ENCODE measurements around the gene INTS6L.
"Not testable (repeated sequence)": the region's sequence is repeated elsewhere in the genome, so short reads cannot be mapped to it uniquely, and the experiment has no call there.

INTS6L gene

GRCh38 chrX:135549519-135549918, 29.1 kb downstream of the INTS6L start:
- Histone ChIP-seq H3K4me3 (no peak overlapping the region), H3K9ac (ENCODE audit: insufficient read length) (no peak overlapping the region), H3K9me3 (ENCODE audit: low read depth, low read length) (no peaks in the 10 kb centered on the region), H3K36me3 (ENCODE audit: insufficient read depth, low read length) (no peaks in the 10 kb centered on the region), H3K27ac (no peak overlapping the region)
- no peak for TF ChIP-seq POLR2AphosphoS5 (IDR thresholded peaks at IDR 0.05; ENCODE audit: borderline replicate concordance, low read depth, low read length)
- TF ChIP-seq EZH2 (IDR thresholded peaks at IDR 0.05): no peak
- TF ChIP-seq FOXP2 (optimal IDR thresholded peaks at IDR 0.05; ENCODE audit: control extremely low read depth, extremely low read length, insufficient read depth): no peak
- DNase-seq (ENCODE audit: low read depth, low spot score): no peak

- no peak for DNase-seq (ENCODE audit: low read depth, low spot score)
- TF ChIP-seq POLR2AphosphoS5 (IDR thresholded peaks at IDR 0.05; ENCODE audit: borderline replicate concordance, low read depth, low read length): no peak
- TF ChIP-seq EZH2 (IDR thresholded peaks at IDR 0.05): no peak
- no peak for TF ChIP-seq FOXP2 (optimal IDR thresholded peaks at IDR 0.05; ENCODE audit: control extremely low read depth, extremely low read length, insufficient read depth)
Observed at GRCh38 chrX:135556055-135556454, 35.6 kb downstream of the INTS6L start.

GRCh38 chrX:135557344-135557743, 36.9 kb downstream of the INTS6L start:
- Histone ChIP-seq H3K36me3 (ENCODE audit: insufficient read depth, low read length) (no peaks in the 10 kb centered on the region), H3K9me3 (ENCODE audit: low read depth, low read length) (no peaks in the 10 kb centered on the region), H3K9ac (ENCODE audit: insufficient read length) (no peak overlapping the region), H3K27ac (no peak overlapping the region), H3K4me3 (no peak overlapping the region)
- no peak for DNase-seq (ENCODE audit: low read depth, low spot score)
- TF ChIP-seq POLR2AphosphoS5 (IDR thresholded peaks at IDR 0.05; ENCODE audit: borderline replicate concordance, low read depth, low read length): no peak
- TF ChIP-seq FOXP2 (optimal IDR thresholded peaks at IDR 0.05; ENCODE audit: control extremely low read depth, extremely low read length, insufficient read depth): no peak
- no peak for TF ChIP-seq EZH2 (IDR thresholded peaks at IDR 0.05)

More at GRCh38 chrX:135556055-135556454, 35.6 kb downstream of the INTS6L start:
- Histone ChIP-seq H3K36me3 (ENCODE audit: insufficient read depth, low read length) (no peaks in the 10 kb centered on the region), H3K4me3 (no peak overlapping the region), H3K27ac (no peak overlapping the region), H3K9me3 (ENCODE audit: low read depth, low read length) (no peaks in the 10 kb centered on the region), H3K9ac (ENCODE audit: insufficient read length) (no peak overlapping the region)

GRCh38 chrX:135572436-135572835, 52.0 kb downstream of the INTS6L start:
- no peak for DNase-seq (ENCODE audit: low read depth, low spot score)
- no peak overlapping the region for H3K4me3 ChIP-seq
- TF ChIP-seq FOXP2 (optimal IDR thresholded peaks at IDR 0.05; ENCODE audit: control extremely low read depth, extremely low read length, insufficient read depth) (no peak), EZH2 (IDR thresholded peaks at IDR 0.05) (no peak), POLR2AphosphoS5 (IDR thresholded peaks at IDR 0.05; ENCODE audit: borderline replicate concordance, low read depth, low read length) (no peak)

GRCh38 chrX:135581496-135581895, 61.0 kb downstream of the INTS6L start:
- no peak for DNase-seq (ENCODE audit: low read depth, low spot score)
- no peak overlapping the region for H3K27ac ChIP-seq
- no peaks in the 10 kb centered on the region for H3K9me3 ChIP-seq (ENCODE audit: low read depth, low read length)
- H3K9ac ChIP-seq (ENCODE audit: insufficient read length): no peak overlapping the region
- no peaks in the 10 kb centered on the region for H3K36me3 ChIP-seq (ENCODE audit: insufficient read depth, low read length)
- TF ChIP-seq POLR2AphosphoS5 (IDR thresholded peaks at IDR 0.05; ENCODE audit: borderline replicate concordance, low read depth, low read length): no peak
- H3K4me3 ChIP-seq: no peak overlapping the region

More at GRCh38 chrX:135572436-135572835, 52.0 kb downstream of the INTS6L start:
- H3K36me3 ChIP-seq (ENCODE audit: insufficient read depth, low read length): no peaks in the 10 kb centered on the region
- no peaks in the 10 kb centered on the region for H3K9me3 ChIP-seq (ENCODE audit: low read depth, low read length)
- no peak overlapping the region for H3K9ac ChIP-seq (ENCODE audit: insufficient read length)
- no peak overlapping the region for H3K27ac ChIP-seq

- no peaks in the 10 kb centered on the region for H3K36me3 ChIP-seq (ENCODE audit: insufficient read depth, low read length)
- TF ChIP-seq EZH2 (IDR thresholded peaks at IDR 0.05): no peak
- TF ChIP-seq FOXP2 (optimal IDR thresholded peaks at IDR 0.05; ENCODE audit: control extremely low read depth, extremely low read length, insufficient read depth): no peak
- no peak for TF ChIP-seq POLR2AphosphoS5 (IDR thresholded peaks at IDR 0.05; ENCODE audit: borderline replicate concordance, low read depth, low read length)
- no peak for DNase-seq (ENCODE audit: low read depth, low spot score)
- H3K27ac ChIP-seq: no peak overlapping the region
- no peaks in the 10 kb centered on the region for H3K9me3 ChIP-seq (ENCODE audit: low read depth, low read length)
- no peak overlapping the region for H3K4me3 ChIP-seq
- no peak overlapping the region for H3K9ac ChIP-seq (ENCODE audit: insufficient read length)
Observed at GRCh38 chrX:135585153-135585552, 64.7 kb downstream of the INTS6L start.

GRCh38 chrX:135591871-135592270, 71.4 kb downstream of the INTS6L start:
- Histone ChIP-seq H3K36me3 (ENCODE audit: insufficient read depth, low read length) (no peaks in the 10 kb centered on the region), H3K9me3 (ENCODE audit: low read depth, low read length) (no peaks in the 10 kb centered on the region), H3K27ac (no peak overlapping the region), H3K4me3 (no peak overlapping the region), H3K9ac (ENCODE audit: insufficient read length) (no peak overlapping the region)
- TF ChIP-seq EZH2 (IDR thresholded peaks at IDR 0.05): no peak
- no peak for TF ChIP-seq POLR2AphosphoS5 (IDR thresholded peaks at IDR 0.05; ENCODE audit: borderline replicate concordance, low read depth, low read length)
- TF ChIP-seq FOXP2 (optimal IDR thresholded peaks at IDR 0.05; ENCODE audit: control extremely low read depth, extremely low read length, insufficient read depth): no peak
- DNase-seq (ENCODE audit: low read depth, low spot score): no peak

- not testable (repeated sequence) for H3K4me3 ChIP-seq; H3K9me3 ChIP-seq (ENCODE audit: low read depth, low read length); H3K36me3 ChIP-seq (ENCODE audit: insufficient read depth, low read length); H3K27ac ChIP-seq; H3K9ac ChIP-seq (ENCODE audit: insufficient read length); DNase-seq (ENCODE audit: low read depth, low spot score)
Observed at GRCh38 chrX:135594049-135594448, 73.6 kb downstream of the INTS6L start.

- DNase-seq (ENCODE audit: low read depth, low spot score); H3K27ac ChIP-seq; H3K9ac ChIP-seq (ENCODE audit: insufficient read length); H3K9me3 ChIP-seq (ENCODE audit: low read depth, low read length); H3K4me3 ChIP-seq; H3K36me3 ChIP-seq (ENCODE audit: insufficient read depth, low read length): not testable (repeated sequence)
Observed at GRCh38 chrX:135594453-135594852, 74.0 kb downstream of the INTS6L start.

All from SK-N-MC (cell line).